ENCODE results near the gene GALNT16. TPM values are rescaled to one million over a fixed set of nuclear protein-coding genes. Genes with fewer than 3 reads are reported as not detected.

The GALNT16 gene
- total and polyA plus RNA-seq, 2 donors (not counting 1 experiment from before 2014, with no cell fraction given) = 0.09 to 3.4 TPM

GRCh38 chr14:69280746-69281291 lies 20.9 kb downstream of the GALNT16 start:
- ATAC-seq (ENCODE audit: low read depth) = no peak
- ChIA-PET CTCF (no interaction called here), POLR2A (no interaction called here)
- Histone ChIP-seq H3K36me3 (replicated peaks in 1 of 2; ENCODE audit: control extremely low read depth in 1 of 2, control insufficient read depth in 1 of 2, extremely low read depth in 1 of 2, insufficient read depth in 2 of 2, low read length in 1 of 2) (no peaks in the 10 kb centered on the region), H3K4me2 (replicated peaks; ENCODE audit: low read depth, low read length, poor library complexity, severe bottlenecking) (no peak overlapping the region), H3K27ac (ENCODE audit: low read length in 2 of 2) (no peak overlapping the region), H3K9me3 (ENCODE audit: control extremely low read depth in 1 of 3, control insufficient read depth in 2 of 3, insufficient read depth in 1 of 3, low read length in 2 of 3) (no peaks in the 10 kb centered on the region), H3K79me2 (ENCODE audit: control insufficient read depth, insufficient read depth, low read length) (no peaks in the 10 kb centered on the region), H3K9ac (ENCODE audit: low read length) (no peak overlapping the region), H4K20me1 (ENCODE audit: control insufficient read depth, insufficient read depth, low read length, poor library complexity, severe bottlenecking) (no peaks in the 10 kb centered on the region), H3K4me1 (ENCODE audit: control insufficient read depth in 2 of 2, insufficient read depth in 2 of 2, low read length in 2 of 2) (no peaks in the 10 kb centered on the region), H2AFZ (ENCODE audit: insufficient read depth, low read depth, low read length, poor library complexity, severe bottlenecking) (no peak overlapping the region), H3K4me3 (ENCODE audit: control extremely low read depth in 1 of 5, extremely low read depth in 1 of 5, insufficient read depth in 1 of 5, low read depth in 2 of 5, low read length in 4 of 5) (no peak overlapping the region), H3K27me3 (replicated peaks in 1 of 4; ENCODE audit: control extremely low read depth in 1 of 4, control insufficient read depth in 3 of 4, insufficient read depth in 4 of 4, low read length in 3 of 4) (peaks cover 0 to 3% (median 0%) of the 10 kb centered on the region in 4 experiments)
- H3K27me3 Mint-ChIP-seq = peaks cover 22% of the 10 kb centered on the region
- DNase-seq = no peak
- no peaks in the 10 kb centered on the region for H3K4me1 Mint-ChIP-seq
- H3K4me3 Mint-ChIP-seq = no peak overlapping the region
- no peak overlapping the region for H3K27ac Mint-ChIP-seq
- intact Hi-C loops (cut with micrococcal nuclease) = no loop called here
- no peak for TF ChIP-seq CTCF (IDR thresholded peaks at IDR 0.05)
- TF ChIP-seq EZH2 (IDR thresholded peaks at IDR 0.05; ENCODE audit: borderline replicate concordance, insufficient read depth, low read depth, low read length, poor library complexity, severe bottlenecking) = no peak
- H3K9me3 Mint-ChIP-seq (ENCODE audit: insufficient read depth) = no peaks in the 10 kb centered on the region
- WGBS (ENCODE audit: insufficient coverage) = 94% methylated on average over 9 of the region's 9 CpGs

- Histone ChIP-seq H4K20me1 (ENCODE audit: control insufficient read depth, insufficient read depth, low read length, poor library complexity, severe bottlenecking) (no peaks in the 10 kb centered on the region), H3K9me3 (ENCODE audit: control extremely low read depth in 1 of 3, control insufficient read depth in 2 of 3, insufficient read depth in 1 of 3, low read length in 2 of 3) (no peaks in the 10 kb centered on the region), H3K9ac (ENCODE audit: low read length) (no peak overlapping the region), H3K4me3 (ENCODE audit: control extremely low read depth in 1 of 5, extremely low read depth in 1 of 5, insufficient read depth in 1 of 5, low read depth in 2 of 5, low read length in 4 of 5) (no peak overlapping the region), H3K27me3 (replicated peaks in 1 of 4; ENCODE audit: control extremely low read depth in 1 of 4, control insufficient read depth in 3 of 4, insufficient read depth in 4 of 4, low read length in 3 of 4) (peaks cover 0 to 3% (median 0%) of the 10 kb centered on the region in 4 experiments), H3K4me2 (replicated peaks; ENCODE audit: low read depth, low read length, poor library complexity, severe bottlenecking) (no peak overlapping the region), H3K36me3 (replicated peaks in 1 of 2; ENCODE audit: control extremely low read depth in 1 of 2, control insufficient read depth in 1 of 2, extremely low read depth in 1 of 2, insufficient read depth in 2 of 2, low read length in 1 of 2) (no peaks in the 10 kb centered on the region), H3K79me2 (ENCODE audit: control insufficient read depth, insufficient read depth, low read length) (no peaks in the 10 kb centered on the region), H2AFZ (ENCODE audit: insufficient read depth, low read depth, low read length, poor library complexity, severe bottlenecking) (no peak overlapping the region), H3K27ac (ENCODE audit: low read length in 2 of 2) (no peak overlapping the region), H3K4me1 (ENCODE audit: control insufficient read depth in 2 of 2, insufficient read depth in 2 of 2, low read length in 2 of 2) (no peaks in the 10 kb centered on the region)
- 66% methylated on average over 9 of the region's 10 CpGs for WGBS (ENCODE audit: insufficient coverage)
- POLR2A ChIA-PET = no interaction called here
- no peak for TF ChIP-seq CTCF (IDR thresholded peaks at IDR 0.05)
- no peak for TF ChIP-seq EZH2 (IDR thresholded peaks at IDR 0.05; ENCODE audit: borderline replicate concordance, insufficient read depth, low read depth, low read length, poor library complexity, severe bottlenecking)
- Mint-ChIP-seq H3K27me3 (peaks cover 22% of the 10 kb centered on the region), H3K4me1 (no peaks in the 10 kb centered on the region), H3K4me3 (no peak overlapping the region), H3K27ac (no peak overlapping the region), H3K9me3 (ENCODE audit: insufficient read depth) (no peaks in the 10 kb centered on the region)
- DNase-seq (no peak), ATAC-seq (ENCODE audit: low read depth) (no peak)
- CTCF ChIA-PET = no interaction called here
- intact Hi-C loops (cut with micrococcal nuclease) = no loop called here
Measured at GRCh38 chr14:69281450-69282169, 21.7 kb downstream of the GALNT16 start.
